Heart left ventricle (tissue), 16 donors: ENCODE measurements around the gene SNX30. TPM values are rescaled to one million over a fixed set of nuclear protein-coding genes. Genes with fewer than 3 reads are reported as not detected.

Source experiments
- ATAC-seq, 4 donors: fragments of 200-7000 bp; cut with Tn5 transposase; one replicate each; pipeline ENCODE4 v1.9.1; 2020 to 2022; ENCODE audit warnings: moderate library complexity in 4 of 4, mild to moderate bottlenecking in 3 of 4, moderate number of reproducible peaks in 1 of 4
- DNase-seq, 5 donors: peaks; one replicate each; pipeline ENCODE4 v3.0.0-alpha.2; 2020
- H3K27ac ChIP-seq, 12 donors: fragments of 200-600 bp; sonication (generic) in 4 of 12; one replicate each; pipeline versions ENCODE4 v1.5.0 to v1.8.0; 2016 to 2022; ENCODE audit warnings: mild to moderate bottlenecking in 2 of 12
- H3K27me3 ChIP-seq, 9 donors: fragments of 200-600 bp; sonication (generic) in 2 of 9; one replicate each; pipeline versions ENCODE4 v1.5.1 to v1.8.0; 2016 to 2022; ENCODE audit warnings: mild to moderate bottlenecking in 3 of 9
- H3K36me3 ChIP-seq, 9 donors: fragments of 200-600 bp; sonication (generic) in 2 of 9; one replicate each; pipeline versions ENCODE4 v1.5.0 to v1.8.0; 2018 to 2022; ENCODE audit warnings: mild to moderate bottlenecking in 2 of 9
- H3K4me1 ChIP-seq, 12 donors: fragments of 200-600 bp; sonication (generic) in 4 of 12; one replicate each; pipeline versions ENCODE4 v1.5.0 to v1.8.0; 2016 to 2022; ENCODE audit warnings: mild to moderate bottlenecking in 3 of 12
- H3K4me3 ChIP-seq, 12 donors: fragments of 200-600 bp; sonication (generic) in 4 of 12; one replicate each; pipeline versions ENCODE4 v1.5.0 to v1.8.0; 2017 to 2022; ENCODE audit warnings: mild to moderate bottlenecking in 9 of 12, moderate library complexity in 4 of 12
- H3K9me3 ChIP-seq, 12 donors: fragments of 200-600 bp; sonication (generic) in 4 of 12; one replicate each; pipeline versions ENCODE4 v1.5.0 to v1.8.0; 2016 to 2022; ENCODE audit warnings: mild to moderate bottlenecking in 1 of 12
- POLR2A ChIP-seq, 2 donors: fragments of 450-650 bp; IDR thresholded peaks; one replicate each; pipeline ENCODE4 v1.6.1; 2017; ENCODE audit warnings: antibody characterized with exemption in 2 of 2, mild to moderate bottlenecking in 2 of 2, moderate library complexity in 2 of 2
- WGBS, 4 donors: extraction: QIAGEN DNeasy Blood & Tissue Kit in 2 of 4; methylation state at CpG; one replicate each; pipeline versions ENCODE4 v1.1.5 to v1.1.7; 2013 to 2018; 5-methylcytosine and 5-hydroxymethylcytosine counted together
- intact Hi-C, 10 donors: fragments of 100-400 bp; cut with DNase I; formaldehyde crosslinking; loops; one replicate each; pipeline versions ENCODE4 v1.11.1 to v1.14.2; 2022
- polyA plus RNA-seq, 2 donors: library from polyadenylated mRNA; stranded (reverse); fragments of 200-250 nt; gene quantifications; one replicate each; pipeline ENCODE4 v1.2.3, GENCODE V29; 2013
- total RNA-seq, 9 donors: library from RNA; depleted of rRNA in 2 of 9; stranded (reverse); fragments of >200 nt in 2 of 9; fragmentation: NEBNext Ultra II Directional in 3 of 9; extraction: Animal tissue kit (Norgen Biotek cat#: 25700) in 3 of 9; gene quantifications; one replicate each; pipeline versions ENCODE4 v1.1.0 to v1.2.4, GENCODE V29; 2016 to 2023
- TF ChIP-seq, protein P1 (sequence below), 12 donors: fragments of 200-600 bp; sonication (generic) in 4 of 12; IDR thresholded peaks; one replicate each; pipeline versions ENCODE4 v1.5.0 to v1.8.0; 2018 to 2022; ENCODE audit warnings: antibody characterized with exemption in 12 of 12, mild to moderate bottlenecking in 5 of 12
- donor health status: ischemic (EF 13 %, LVEDD 7.1; RV severe dilation, severe dysfunction).
- donor health status: healthy with polysubstance abuse.
- donor health status: DM: no; HTN: yes; CAD: no.
- donor health status: DM: no; HTN: no; CAD: no.
- donor health status: ischemic (EF 25% LVEDD 6.9; RV normal size, moderate dysfunction).
- donor health status: ischemic (EF 25% LVEDD 5.7; RV mildly dilated, moderate dysfunction).
- donor health status: healthy.
- donor health status: DM: yes; HTN: yes; CAD: no.
- donor health status: ischemic (EF 35%, LVEDD 5.7; RV mildly dilated, moderate dysfunction).
- donor health status: nonischemic (EF 11% LVEDD 7.7; RV severe dilation, severe dysfunction).
- donor health status: DM: yes; HTN: yes; CAD: no.
- donor health status: PGD.
- donor health status: ischemic (EF 29% LVEDD 5.4; RV normal size, mild dysfunction).
- donor health status: nonischemic (EF 23%, LVEDD 6.1; RV moderate dilation, normal function).

SNX30 gene
- total and polyA plus RNA-seq, 11 donors = 0.95 to 10.3 (median 3.8) TPM

DNA sequence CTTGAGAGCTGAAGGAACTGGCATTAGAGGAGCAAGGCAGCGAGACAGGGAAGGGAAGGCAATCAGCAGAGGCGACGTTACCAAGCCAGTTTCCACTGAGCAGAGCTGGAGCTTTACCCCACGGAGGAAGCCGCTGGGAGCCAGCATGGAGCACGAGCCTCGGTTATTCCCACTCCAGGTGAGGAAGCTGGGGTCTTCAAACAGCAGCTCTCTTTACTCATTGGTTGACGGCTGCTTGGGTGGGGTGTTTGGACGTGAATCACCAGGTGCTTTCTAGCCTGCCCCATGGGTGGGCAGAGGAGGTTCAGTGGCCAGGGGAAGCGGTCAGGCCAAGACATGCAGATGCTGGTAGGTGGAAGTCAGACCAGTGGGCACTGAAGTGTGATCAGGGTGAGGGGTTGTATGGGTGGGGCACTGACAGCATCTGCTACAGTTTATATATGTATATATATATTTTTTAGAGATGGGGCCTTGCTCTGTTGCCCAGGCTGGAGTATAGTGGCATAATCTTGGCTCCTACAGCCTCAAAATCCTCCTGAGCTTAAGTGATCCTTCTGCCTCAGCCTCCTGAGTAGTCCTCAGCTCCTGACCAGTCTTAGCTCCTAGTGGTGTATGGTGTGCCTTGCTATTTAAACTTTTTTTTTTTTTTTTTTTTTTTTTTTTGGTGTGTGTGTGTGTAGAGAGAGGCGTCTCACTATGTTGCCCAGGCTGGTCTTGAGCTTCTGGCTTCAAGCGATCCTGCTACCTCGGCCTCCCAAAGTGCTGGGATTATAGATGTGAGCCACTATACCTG is 12.4 kb downstream of the SNX30 start:
- Histone ChIP-seq H3K36me3 (no peaks in the 10 kb centered on the region), H3K4me1 (peaks cover 0 to 5% (median 0%) of the 10 kb centered on the region in 12 donors), H3K9me3 (peaks cover 0 to 13% (median 4%) of the 10 kb centered on the region in 12 donors), H3K27ac (no peak overlapping the region), H3K4me3 (no peak overlapping the region), H3K27me3 (no peaks in the 10 kb centered on the region)
- intact Hi-C loops = no loop called here
- TF ChIP-seq, protein P1, sequence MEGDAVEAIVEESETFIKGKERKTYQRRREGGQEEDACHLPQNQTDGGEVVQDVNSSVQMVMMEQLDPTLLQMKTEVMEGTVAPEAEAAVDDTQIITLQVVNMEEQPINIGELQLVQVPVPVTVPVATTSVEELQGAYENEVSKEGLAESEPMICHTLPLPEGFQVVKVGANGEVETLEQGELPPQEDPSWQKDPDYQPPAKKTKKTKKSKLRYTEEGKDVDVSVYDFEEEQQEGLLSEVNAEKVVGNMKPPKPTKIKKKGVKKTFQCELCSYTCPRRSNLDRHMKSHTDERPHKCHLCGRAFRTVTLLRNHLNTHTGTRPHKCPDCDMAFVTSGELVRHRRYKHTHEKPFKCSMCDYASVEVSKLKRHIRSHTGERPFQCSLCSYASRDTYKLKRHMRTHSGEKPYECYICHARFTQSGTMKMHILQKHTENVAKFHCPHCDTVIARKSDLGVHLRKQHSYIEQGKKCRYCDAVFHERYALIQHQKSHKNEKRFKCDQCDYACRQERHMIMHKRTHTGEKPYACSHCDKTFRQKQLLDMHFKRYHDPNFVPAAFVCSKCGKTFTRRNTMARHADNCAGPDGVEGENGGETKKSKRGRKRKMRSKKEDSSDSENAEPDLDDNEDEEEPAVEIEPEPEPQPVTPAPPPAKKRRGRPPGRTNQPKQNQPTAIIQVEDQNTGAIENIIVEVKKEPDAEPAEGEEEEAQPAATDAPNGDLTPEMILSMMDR (IDR thresholded peaks at IDR 0.05) = no peak
- TF ChIP-seq POLR2A (IDR thresholded peaks at IDR 0.05) = no peak
- DNase-seq (no peak), ATAC-seq (no peak)
- 92 to 97% (median 95%) methylated on average over 10 to 13 of the region's 13 CpGs for WGBS, 4 donors

DNA sequence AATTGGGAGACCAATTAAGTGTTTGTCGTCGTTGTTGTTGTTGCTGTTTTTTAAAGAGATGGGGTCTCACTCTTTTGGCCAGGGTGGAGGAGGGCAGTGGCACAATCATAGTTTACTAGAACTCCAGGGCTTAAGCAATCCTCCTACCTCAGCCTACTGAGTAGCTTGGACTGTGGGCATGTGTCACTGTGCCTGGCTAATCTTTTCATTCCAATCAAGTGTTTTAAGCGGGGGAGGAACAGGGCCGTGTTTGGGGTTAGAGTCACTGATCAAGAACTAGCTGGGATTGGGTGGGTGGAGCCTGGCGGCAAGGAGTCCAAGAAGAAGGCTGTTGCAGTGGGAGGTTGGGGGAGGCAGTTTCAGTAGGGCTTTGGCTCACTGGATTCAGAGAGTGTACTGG is 13.8 kb downstream of the SNX30 start:
- Histone ChIP-seq H3K27ac (no peak overlapping the region), H3K4me1 (peaks cover 0 to 5% (median 0%) of the 10 kb centered on the region in 12 donors), H3K4me3 (no peak overlapping the region), H3K9me3 (peaks cover 0 to 13% (median 4%) of the 10 kb centered on the region in 12 donors), H3K36me3 (no peaks in the 10 kb centered on the region), H3K27me3 (no peaks in the 10 kb centered on the region)
- ATAC-seq (peak in 1 of 4 donors; percentile 20), DNase-seq (no peak)
- WGBS, 4 donors = 68 to 76% (median 74%) methylated on average over 5 of the region's 5 CpGs
- TF ChIP-seq, protein P1 (IDR thresholded peaks at IDR 0.05) = no peak
- no peak for TF ChIP-seq POLR2A (IDR thresholded peaks at IDR 0.05)
- intact Hi-C loops = no loop called here

DNA sequence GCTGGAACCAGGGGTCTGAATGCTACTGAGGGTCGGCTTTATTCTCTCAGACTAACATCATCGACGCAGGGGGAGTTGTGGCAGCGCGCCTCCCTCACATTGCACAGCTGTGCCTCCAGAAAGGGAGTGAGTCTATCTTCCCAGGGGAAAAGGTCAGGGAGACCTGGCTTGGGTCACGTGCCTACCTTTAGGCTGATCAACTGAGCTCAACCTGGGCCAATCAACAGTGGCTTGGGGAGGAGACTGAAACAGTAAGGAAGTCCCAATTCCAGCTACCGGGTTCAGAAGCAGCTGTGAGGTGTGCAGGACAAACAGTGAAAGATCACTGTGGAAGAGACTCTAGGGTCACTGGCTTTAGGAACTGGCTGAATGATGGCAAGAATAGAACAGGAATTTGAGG is 14.3 kb downstream of the SNX30 start:
- H3K4me1 ChIP-seq = peaks cover 0 to 5% (median 0%) of the 10 kb centered on the region in 12 donors
- no peak overlapping the region for H3K4me3 ChIP-seq
- H3K27ac ChIP-seq = no peak overlapping the region
- DNase-seq (no peak), ATAC-seq (peak in 1 of 4 donors; percentile 29)
- H3K36me3 ChIP-seq = no peaks in the 10 kb centered on the region
- WGBS, 4 donors = 58 to 73% (median 71%) methylated on average over 7 of the region's 7 CpGs
- H3K9me3 ChIP-seq = peaks cover 0 to 13% (median 4%) of the 10 kb centered on the region in 12 donors
- no peaks in the 10 kb centered on the region for H3K27me3 ChIP-seq
- intact Hi-C loops = no loop called here
- TF ChIP-seq, protein P1 (IDR thresholded peaks at IDR 0.05) = no peak
- TF ChIP-seq POLR2A (IDR thresholded peaks at IDR 0.05) = no peak

DNA sequence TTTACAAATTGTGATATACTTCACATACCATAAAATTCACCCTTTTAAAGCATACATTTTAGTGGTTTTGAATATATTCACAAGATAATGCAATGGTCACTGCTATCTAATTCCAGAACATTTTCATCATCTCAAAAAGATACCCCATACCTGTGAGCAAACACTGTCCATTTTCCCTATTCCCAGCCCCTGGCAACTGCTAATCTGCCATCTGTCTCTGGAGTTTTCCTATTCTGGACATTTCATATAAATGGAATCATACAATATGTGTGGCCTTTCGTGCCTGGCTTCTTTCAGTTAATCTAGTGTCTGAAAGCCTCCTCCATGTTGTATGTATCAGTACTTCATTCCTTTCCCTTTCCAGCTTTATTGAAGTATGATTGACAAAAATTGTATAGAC is 14.7 kb downstream of the SNX30 start:
- Histone ChIP-seq H3K27ac (no peak overlapping the region), H3K9me3 (peaks cover 0 to 13% (median 4%) of the 10 kb centered on the region in 12 donors), H3K4me1 (peaks cover 0 to 5% (median 0%) of the 10 kb centered on the region in 12 donors), H3K4me3 (no peak overlapping the region), H3K27me3 (no peaks in the 10 kb centered on the region), H3K36me3 (no peaks in the 10 kb centered on the region)
- no peak for TF ChIP-seq POLR2A (IDR thresholded peaks at IDR 0.05)
- TF ChIP-seq, protein P1 (IDR thresholded peaks at IDR 0.05) = no peak
- WGBS, 4 donors = 76 to 90% (median 86%) methylated on average over 1 of the region's 1 CpG
- ATAC-seq (no peak), DNase-seq (no peak)
- intact Hi-C loops = no loop called here
